HEK293 (cell line): Measurements from ENCODE around the gene RBPJ.

ENCODE experiments used
- ZNF311 ChIP-seq: fragments of 450-650 bp; formaldehyde crosslinking; IDR thresholded peaks from 2 replicates; pipeline ENCODE4 v1.5.1; 2017; ENCODE audit warnings: missing biosample characterization, missing genetic modification characterization, borderline replicate concordance
- ZNF404 ChIP-seq: fragments of 450-650 bp; formaldehyde crosslinking; IDR thresholded peaks from 2 replicates; pipeline ENCODE4 v1.5.1; 2017; ENCODE audit warnings: missing biosample characterization, missing genetic modification characterization
- TF ChIP-seq, protein P1 (sequence below): fragments of 450-650 bp; formaldehyde crosslinking; IDR thresholded peaks from 2 replicates; pipeline ENCODE4 v1.5.1; 2016; ENCODE audit warnings: missing biosample characterization, missing genetic modification characterization
- TF ChIP-seq, protein P2 (sequence below): fragments of 450-650 bp; formaldehyde crosslinking; IDR thresholded peaks from 2 replicates; pipeline ENCODE4 v1.5.0; 2017; ENCODE audit warnings: missing biosample characterization, missing genetic modification characterization, borderline replicate concordance

DNA sequence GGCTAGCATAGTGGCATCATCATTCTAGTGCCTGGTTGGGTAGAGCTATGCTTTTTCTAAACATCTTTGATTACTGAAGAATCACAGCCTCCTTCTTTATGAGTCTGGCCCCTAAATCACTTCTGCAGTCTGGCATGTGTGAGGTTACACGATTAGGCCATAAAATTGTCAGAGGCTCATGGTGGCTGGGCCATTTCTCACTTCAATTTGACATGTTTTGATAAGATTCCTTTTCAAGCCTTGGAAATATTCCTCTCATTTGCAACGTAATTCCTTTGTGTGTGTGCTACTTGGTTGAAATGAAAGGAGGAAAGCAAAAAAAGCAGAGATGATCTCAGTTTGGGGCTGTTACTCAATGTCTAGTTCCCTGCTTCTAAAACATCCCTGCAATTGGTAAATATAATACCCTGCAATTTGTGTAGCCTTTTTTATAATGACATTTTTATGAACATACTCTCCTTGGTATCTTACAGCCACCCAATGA is 163.3 kb downstream of the RBPJ start:
- TF ChIP-seq, protein P1, sequence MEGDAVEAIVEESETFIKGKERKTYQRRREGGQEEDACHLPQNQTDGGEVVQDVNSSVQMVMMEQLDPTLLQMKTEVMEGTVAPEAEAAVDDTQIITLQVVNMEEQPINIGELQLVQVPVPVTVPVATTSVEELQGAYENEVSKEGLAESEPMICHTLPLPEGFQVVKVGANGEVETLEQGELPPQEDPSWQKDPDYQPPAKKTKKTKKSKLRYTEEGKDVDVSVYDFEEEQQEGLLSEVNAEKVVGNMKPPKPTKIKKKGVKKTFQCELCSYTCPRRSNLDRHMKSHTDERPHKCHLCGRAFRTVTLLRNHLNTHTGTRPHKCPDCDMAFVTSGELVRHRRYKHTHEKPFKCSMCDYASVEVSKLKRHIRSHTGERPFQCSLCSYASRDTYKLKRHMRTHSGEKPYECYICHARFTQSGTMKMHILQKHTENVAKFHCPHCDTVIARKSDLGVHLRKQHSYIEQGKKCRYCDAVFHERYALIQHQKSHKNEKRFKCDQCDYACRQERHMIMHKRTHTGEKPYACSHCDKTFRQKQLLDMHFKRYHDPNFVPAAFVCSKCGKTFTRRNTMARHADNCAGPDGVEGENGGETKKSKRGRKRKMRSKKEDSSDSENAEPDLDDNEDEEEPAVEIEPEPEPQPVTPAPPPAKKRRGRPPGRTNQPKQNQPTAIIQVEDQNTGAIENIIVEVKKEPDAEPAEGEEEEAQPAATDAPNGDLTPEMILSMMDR (tag by site-specific recombination), result no peak
- TF ChIP-seq, protein P2, sequence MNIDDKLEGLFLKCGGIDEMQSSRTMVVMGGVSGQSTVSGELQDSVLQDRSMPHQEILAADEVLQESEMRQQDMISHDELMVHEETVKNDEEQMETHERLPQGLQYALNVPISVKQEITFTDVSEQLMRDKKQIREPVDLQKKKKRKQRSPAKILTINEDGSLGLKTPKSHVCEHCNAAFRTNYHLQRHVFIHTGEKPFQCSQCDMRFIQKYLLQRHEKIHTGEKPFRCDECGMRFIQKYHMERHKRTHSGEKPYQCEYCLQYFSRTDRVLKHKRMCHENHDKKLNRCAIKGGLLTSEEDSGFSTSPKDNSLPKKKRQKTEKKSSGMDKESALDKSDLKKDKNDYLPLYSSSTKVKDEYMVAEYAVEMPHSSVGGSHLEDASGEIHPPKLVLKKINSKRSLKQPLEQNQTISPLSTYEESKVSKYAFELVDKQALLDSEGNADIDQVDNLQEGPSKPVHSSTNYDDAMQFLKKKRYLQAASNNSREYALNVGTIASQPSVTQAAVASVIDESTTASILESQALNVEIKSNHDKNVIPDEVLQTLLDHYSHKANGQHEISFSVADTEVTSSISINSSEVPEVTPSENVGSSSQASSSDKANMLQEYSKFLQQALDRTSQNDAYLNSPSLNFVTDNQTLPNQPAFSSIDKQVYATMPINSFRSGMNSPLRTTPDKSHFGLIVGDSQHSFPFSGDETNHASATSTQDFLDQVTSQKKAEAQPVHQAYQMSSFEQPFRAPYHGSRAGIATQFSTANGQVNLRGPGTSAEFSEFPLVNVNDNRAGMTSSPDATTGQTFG, result no peak
- no peak for TF ChIP-seq ZNF404 (tag by site-specific recombination)
- no peak for TF ChIP-seq ZNF311
